WTC11 (cell line): ENCODE data around the gene REN.

Experiments
- CREB1 ChIP-seq: sonication (generic); formaldehyde crosslinking; IDR thresholded peaks from 2 replicates; pipeline ENCODE4 v1.8.0; 2023; ENCODE audit warnings: mild to moderate bottlenecking, missing genetic modification reagents
- JUN ChIP-seq: sonication (generic); formaldehyde crosslinking; IDR thresholded peaks from 2 replicates; pipeline ENCODE4 v1.8.0; 2023; ENCODE audit warnings: mild to moderate bottlenecking, missing genetic modification reagents
- MYBL2 ChIP-seq: sonication (generic); formaldehyde crosslinking; IDR thresholded peaks from 2 replicates; pipeline ENCODE4 v1.8.1; 2023; ENCODE audit warnings: mild to moderate bottlenecking, moderate library complexity, missing genetic modification reagents
- PREB ChIP-seq: sonication (generic); formaldehyde crosslinking; IDR thresholded peaks from 2 replicates; pipeline ENCODE4 v1.8.1; 2022; ENCODE audit warnings: mild to moderate bottlenecking, missing genetic modification reagents, moderate library complexity, borderline replicate concordance
- SP1 ChIP-seq: sonication (generic); formaldehyde crosslinking; conservative IDR thresholded peaks from 2 replicates; pipeline ENCODE4 v1.8.1; 2022; ENCODE audit warnings: missing genetic modification reagents
- USF2 ChIP-seq: sonication (generic); formaldehyde crosslinking; IDR thresholded peaks from 2 replicates; pipeline ENCODE4 v1.8.1; 2023; ENCODE audit warnings: mild to moderate bottlenecking, missing genetic modification reagents, moderate library complexity
- ZNF121 ChIP-seq: sonication (generic); formaldehyde crosslinking; IDR thresholded peaks from 2 replicates; pipeline ENCODE4 v1.8.0; 2023; ENCODE audit warnings: missing genetic modification reagents
- ZNF219 ChIP-seq: sonication (generic); formaldehyde crosslinking; IDR thresholded peaks from 2 replicates; pipeline ENCODE4 v1.8.0; 2023; ENCODE audit warnings: missing genetic modification reagents, mild to moderate bottlenecking, borderline replicate concordance
- ZNF263 ChIP-seq: sonication (generic); formaldehyde crosslinking; IDR thresholded peaks from 2 replicates; pipeline ENCODE4 v1.8.1; 2022; ENCODE audit warnings: low read depth, mild to moderate bottlenecking, moderate library complexity, missing genetic modification reagents
- TF ChIP-seq, protein P1 (sequence below): fragments of 200-600 bp; IDR thresholded peaks from 2 replicates; pipeline ENCODE4 v1.8.0; 2022; ENCODE audit warnings: antibody characterized with exemption
- TF ChIP-seq, protein P2 (sequence below): sonication (generic); formaldehyde crosslinking; conservative IDR thresholded peaks from 2 replicates; pipeline ENCODE4 v1.8.1; 2023; ENCODE audit warnings: mild to moderate bottlenecking, low read depth, missing genetic modification reagents, moderate library complexity
- TF ChIP-seq, protein P3 (sequence below): sonication (generic); formaldehyde crosslinking; IDR thresholded peaks from 2 replicates; pipeline ENCODE4 v1.8.1; 2023; ENCODE audit warnings: mild to moderate bottlenecking, missing genetic modification reagents, moderate library complexity

GRCh38 chr1:204197068-204197467, 30.9 kb upstream of the REN start:
- TF ChIP-seq, protein P1, sequence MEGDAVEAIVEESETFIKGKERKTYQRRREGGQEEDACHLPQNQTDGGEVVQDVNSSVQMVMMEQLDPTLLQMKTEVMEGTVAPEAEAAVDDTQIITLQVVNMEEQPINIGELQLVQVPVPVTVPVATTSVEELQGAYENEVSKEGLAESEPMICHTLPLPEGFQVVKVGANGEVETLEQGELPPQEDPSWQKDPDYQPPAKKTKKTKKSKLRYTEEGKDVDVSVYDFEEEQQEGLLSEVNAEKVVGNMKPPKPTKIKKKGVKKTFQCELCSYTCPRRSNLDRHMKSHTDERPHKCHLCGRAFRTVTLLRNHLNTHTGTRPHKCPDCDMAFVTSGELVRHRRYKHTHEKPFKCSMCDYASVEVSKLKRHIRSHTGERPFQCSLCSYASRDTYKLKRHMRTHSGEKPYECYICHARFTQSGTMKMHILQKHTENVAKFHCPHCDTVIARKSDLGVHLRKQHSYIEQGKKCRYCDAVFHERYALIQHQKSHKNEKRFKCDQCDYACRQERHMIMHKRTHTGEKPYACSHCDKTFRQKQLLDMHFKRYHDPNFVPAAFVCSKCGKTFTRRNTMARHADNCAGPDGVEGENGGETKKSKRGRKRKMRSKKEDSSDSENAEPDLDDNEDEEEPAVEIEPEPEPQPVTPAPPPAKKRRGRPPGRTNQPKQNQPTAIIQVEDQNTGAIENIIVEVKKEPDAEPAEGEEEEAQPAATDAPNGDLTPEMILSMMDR: no peak
- TF ChIP-seq MYBL2 (CRISPR knock-in tag) (no peak), ZNF121 (no peak), USF2 (no peak), ZNF263 (no peak), SP1 (CRISPR knock-in tag) (no peak), CREB1 (CRISPR knock-in tag) (no peak), ZNF219 (no peak), PREB (no peak), JUN (CRISPR knock-in tag) (no peak)
- TF ChIP-seq, protein P2, sequence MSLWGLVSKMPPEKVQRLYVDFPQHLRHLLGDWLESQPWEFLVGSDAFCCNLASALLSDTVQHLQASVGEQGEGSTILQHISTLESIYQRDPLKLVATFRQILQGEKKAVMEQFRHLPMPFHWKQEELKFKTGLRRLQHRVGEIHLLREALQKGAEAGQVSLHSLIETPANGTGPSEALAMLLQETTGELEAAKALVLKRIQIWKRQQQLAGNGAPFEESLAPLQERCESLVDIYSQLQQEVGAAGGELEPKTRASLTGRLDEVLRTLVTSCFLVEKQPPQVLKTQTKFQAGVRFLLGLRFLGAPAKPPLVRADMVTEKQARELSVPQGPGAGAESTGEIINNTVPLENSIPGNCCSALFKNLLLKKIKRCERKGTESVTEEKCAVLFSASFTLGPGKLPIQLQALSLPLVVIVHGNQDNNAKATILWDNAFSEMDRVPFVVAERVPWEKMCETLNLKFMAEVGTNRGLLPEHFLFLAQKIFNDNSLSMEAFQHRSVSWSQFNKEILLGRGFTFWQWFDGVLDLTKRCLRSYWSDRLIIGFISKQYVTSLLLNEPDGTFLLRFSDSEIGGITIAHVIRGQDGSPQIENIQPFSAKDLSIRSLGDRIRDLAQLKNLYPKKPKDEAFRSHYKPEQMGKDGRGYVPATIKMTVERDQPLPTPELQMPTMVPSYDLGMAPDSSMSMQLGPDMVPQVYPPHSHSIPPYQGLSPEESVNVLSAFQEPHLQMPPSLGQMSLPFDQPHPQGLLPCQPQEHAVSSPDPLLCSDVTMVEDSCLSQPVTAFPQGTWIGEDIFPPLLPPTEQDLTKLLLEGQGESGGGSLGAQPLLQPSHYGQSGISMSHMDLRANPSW (CRISPR knock-in tag): no peak
- TF ChIP-seq, protein P3, sequence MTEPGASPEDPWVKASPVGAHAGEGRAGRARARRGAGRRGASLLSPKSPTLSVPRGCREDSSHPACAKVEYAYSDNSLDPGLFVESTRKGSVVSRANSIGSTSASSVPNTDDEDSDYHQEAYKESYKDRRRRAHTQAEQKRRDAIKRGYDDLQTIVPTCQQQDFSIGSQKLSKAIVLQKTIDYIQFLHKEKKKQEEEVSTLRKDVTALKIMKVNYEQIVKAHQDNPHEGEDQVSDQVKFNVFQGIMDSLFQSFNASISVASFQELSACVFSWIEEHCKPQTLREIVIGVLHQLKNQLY (CRISPR knock-in tag): no peak
